Common myeloid progenitor, CD34-positive (primary cell): ENCODE data around the gene ITGB5.

Source experiments
- CTCF ChIA-PET: fragments of 350-600 bp; sonication (Branson Sonifier 250); formaldehyde crosslinking; loops from one replicate; lab custom pipeline; 2021; ENCODE audit warnings: antibody characterized with exemption; lab: Charles Lee
- POLR2A ChIA-PET: fragments of 350-600 bp; sonication (Branson Sonifier 250); formaldehyde crosslinking; loops from one replicate; lab custom pipeline; 2021; ENCODE audit warnings: antibody characterized with exemption; lab: Charles Lee
- DNase-seq, 3 donors: peaks; one replicate each; pipeline versions ENCODE4 v3.0.0 to v3.0.0-alpha.2; 2013
- H3K27ac ChIP-seq, 2 experiments: 1 replicate in 1 of 2; 2 replicates in 1 of 2; pipeline ENCODE4 v1.7.0; 2013; ENCODE audit warnings: inconsistent platforms in 2 of 2, low read length in 2 of 2, mild to moderate bottlenecking in 2 of 2, low read depth in 1 of 2, moderate library complexity in 1 of 2; ENCODE audit not compliant: severe bottlenecking in 2 of 2, insufficient read depth in 1 of 2, poor library complexity in 1 of 2
- H3K27me3 ChIP-seq, 5 experiments: replicated peaks in 2 of 5; 1 replicate in 3 of 5; 2 replicates in 2 of 5; pipeline versions ENCODE4 v1.6.1 to v1.7.0; 2013; ENCODE audit warnings: low read length in 4 of 5, mild to moderate bottlenecking in 2 of 5, moderate library complexity in 2 of 5, inconsistent platforms in 1 of 5; ENCODE audit not compliant: insufficient read depth in 5 of 5, control insufficient read depth in 4 of 5
- H3K36me3 ChIP-seq, 4 experiments: 1 replicate in 2 of 4; 2 replicates in 2 of 4; pipeline versions ENCODE4 v1.6.1 to v1.7.0; 2013; ENCODE audit warnings: low read length in 3 of 4, control low read depth in 1 of 4, mild to moderate bottlenecking in 1 of 4; ENCODE audit not compliant: control insufficient read depth in 4 of 4, insufficient read depth in 4 of 4
- H3K4me1 ChIP-seq, 4 experiments: 1 replicate in 3 of 4; 2 replicates in 1 of 4; pipeline versions ENCODE4 v1.6.1 to v1.7.1; 2013; ENCODE audit warnings: low read length in 3 of 4, mild to moderate bottlenecking in 3 of 4, control low read depth in 1 of 4, inconsistent platforms in 1 of 4, moderate library complexity in 1 of 4; ENCODE audit not compliant: control insufficient read depth in 4 of 4, insufficient read depth in 4 of 4; ENCODE audit errors: control extremely low read depth in 1 of 4
- H3K4me3 ChIP-seq, 7 experiments: 1 replicate in 4 of 7; 2 replicates in 3 of 7; pipeline versions ENCODE4 v1.5.1 to v1.7.0; 2013; ENCODE audit warnings: mild to moderate bottlenecking in 7 of 7, low read length in 6 of 7, moderate library complexity in 6 of 7, inconsistent platforms in 2 of 7, low read depth in 2 of 7, control low read depth in 1 of 7; ENCODE audit not compliant: insufficient read depth in 4 of 7, control insufficient read depth in 1 of 7; ENCODE audit errors: extremely low read depth in 1 of 7
- H3K9me3 ChIP-seq, 5 experiments: 1 replicate in 4 of 5; 2 replicates in 1 of 5; pipeline versions ENCODE4 v1.6.1 to v1.7.1; 2013; ENCODE audit warnings: low read length in 4 of 5, mild to moderate bottlenecking in 2 of 5, inconsistent platforms in 1 of 5, low read depth in 1 of 5, moderate library complexity in 1 of 5; ENCODE audit not compliant: control insufficient read depth in 4 of 5, insufficient read depth in 2 of 5; ENCODE audit errors: control extremely low read depth in 1 of 5
- WGBS: methylation state at CpG from one replicate; pipeline ENCODE4 v1.1.5; 2013; ENCODE audit not compliant: insufficient coverage; 5-methylcytosine and 5-hydroxymethylcytosine counted together

ITGB5 gene

DNA sequence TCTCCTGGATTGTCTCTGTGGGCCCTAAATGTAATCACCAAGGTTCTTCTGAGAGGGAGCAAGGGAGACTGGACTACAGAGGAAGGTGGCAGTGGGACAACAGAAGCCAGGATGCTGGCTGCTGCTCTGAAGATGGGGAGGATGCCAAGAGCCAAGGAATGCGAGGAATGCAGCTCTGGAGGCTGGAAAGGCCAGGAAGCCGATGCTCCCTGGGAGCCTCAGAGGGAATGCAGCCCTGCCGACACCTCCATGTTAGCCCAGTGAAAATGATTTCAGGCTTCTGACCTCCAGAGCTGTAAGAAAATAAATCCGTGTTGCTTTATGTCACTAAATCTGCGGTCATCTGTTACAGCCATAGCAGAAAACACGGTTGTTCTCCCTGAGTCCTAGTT lies 112.8 kb downstream of the ITGB5 start:
- Histone ChIP-seq H3K9me3 (no peaks in the 10 kb centered on the region), H3K36me3 (no peaks in the 10 kb centered on the region), H3K27ac (no peak overlapping the region), H3K4me3 (no peak overlapping the region), H3K4me1 (peaks cover 3 to 21% (median 10%) of the 10 kb centered on the region in 4 experiments), H3K27me3 (peaks cover 0 to 3% (median 0%) of the 10 kb centered on the region in 5 experiments)
- WGBS, result 99% methylated on average over 6 of the region's 6 CpGs
- no peak for DNase-seq
- ChIA-PET CTCF (interaction anchor here (1.0 to 1.8 kb wide), 3 partner anchors 13 to 127 kb away, joined by 3 to 9 read pairs (median 8); no protein-coding TSS in a partner anchor), POLR2A (no interaction called here)

DNA sequence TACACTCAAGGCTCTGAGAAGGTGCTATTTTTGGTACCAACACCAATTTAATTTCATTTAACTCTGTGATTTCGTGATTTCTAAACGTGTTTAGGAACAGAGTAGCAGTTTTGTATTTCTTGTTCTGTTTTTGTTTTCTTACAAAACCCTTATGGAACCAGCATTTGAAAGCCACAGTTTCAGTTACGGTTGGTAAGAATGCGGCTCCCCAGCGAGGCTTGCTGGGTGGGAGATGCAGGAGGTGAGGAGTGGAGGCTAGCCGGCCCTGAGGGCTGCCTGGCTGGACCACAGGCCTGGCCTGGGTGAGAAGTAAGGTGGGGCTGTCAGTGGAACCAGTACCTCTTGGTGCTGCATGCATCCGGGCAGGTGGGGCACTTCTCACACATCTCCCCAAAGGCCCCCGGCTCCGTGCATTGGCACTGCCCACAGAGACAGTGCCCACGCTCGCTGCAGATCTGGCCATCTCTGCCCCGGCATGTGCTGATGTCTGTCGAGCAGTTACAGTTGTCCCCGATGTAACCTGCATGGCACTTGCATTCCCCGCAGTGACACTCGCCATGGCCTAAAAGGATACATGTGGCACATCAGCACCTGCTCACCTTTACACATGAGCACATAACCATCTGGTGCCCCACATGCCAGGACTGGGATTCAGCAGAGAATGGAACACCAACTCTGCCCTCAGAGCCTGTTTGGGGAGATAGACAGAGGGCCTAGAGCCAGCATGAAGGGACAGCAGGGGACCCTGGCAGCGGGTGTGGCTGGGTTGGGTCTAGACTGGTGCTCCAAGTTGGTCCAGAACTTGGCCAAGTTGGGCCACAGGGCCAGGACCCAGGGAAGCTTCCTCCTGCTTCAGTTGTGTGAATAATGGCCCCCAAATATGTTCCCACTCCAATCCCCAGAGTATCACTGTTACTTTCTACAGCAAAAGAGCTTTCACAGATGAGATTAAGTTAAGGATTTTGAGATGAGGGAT lies 113.5 kb downstream of the ITGB5 start:
- 100% methylated on average over 10 of the region's 17 CpGs for WGBS
- no peak overlapping the region for H3K27ac ChIP-seq
- no peak overlapping the region for H3K4me3 ChIP-seq
- ChIA-PET CTCF (interaction anchor here (1.0 to 6.8 kb wide), 4 partner anchors 12 to 128 kb away, joined by 3 to 50 read pairs (median 8); no protein-coding TSS in a partner anchor), POLR2A (no interaction called here)
- H3K36me3 ChIP-seq, result no peaks in the 10 kb centered on the region
- H3K4me1 ChIP-seq, result peaks cover 3 to 21% (median 10%) of the 10 kb centered on the region in 4 experiments
- DNase-seq, result no peak
- no peaks in the 10 kb centered on the region for H3K9me3 ChIP-seq
- H3K27me3 ChIP-seq, result peaks cover 0 to 3% (median 0%) of the 10 kb centered on the region in 5 experiments

DNA sequence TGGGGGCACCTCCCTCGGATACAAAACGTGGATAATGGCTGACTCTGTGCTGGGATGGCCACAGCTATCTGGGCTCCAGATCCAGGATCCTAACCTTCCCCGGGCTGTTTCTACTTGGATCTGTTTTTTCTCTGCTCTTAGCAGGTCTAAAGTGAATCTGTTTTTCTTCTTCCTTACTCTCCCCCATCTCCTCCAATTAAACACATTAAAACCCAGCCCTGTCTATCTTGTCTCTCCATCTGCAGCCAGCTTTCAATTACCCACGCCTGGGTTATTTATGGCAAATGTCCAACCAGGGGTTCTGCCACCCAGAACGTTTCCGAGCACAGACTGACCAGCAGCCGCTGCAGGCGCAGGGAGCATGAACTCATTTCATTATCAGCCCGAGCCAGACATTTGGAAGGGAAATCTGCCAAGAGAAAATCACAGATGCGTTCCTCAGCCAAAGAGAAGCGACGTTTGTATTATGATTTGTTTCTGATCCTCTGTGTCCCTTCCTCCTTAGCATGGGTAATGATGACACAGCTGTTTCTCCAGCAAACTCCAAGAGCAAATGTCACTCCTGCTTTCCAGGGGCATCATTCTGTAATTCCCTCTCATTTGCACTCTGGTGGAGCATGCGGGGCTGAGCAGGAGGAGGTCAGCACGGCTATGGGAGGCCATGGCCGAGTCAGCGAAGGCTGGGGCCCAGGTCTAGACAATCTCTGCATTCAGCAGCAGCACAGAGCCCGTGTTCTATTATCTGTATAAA lies 114.9 kb downstream of the ITGB5 start:
- ChIA-PET POLR2A (interaction anchor here (0.6 to 0.9 kb wide), 3 partner anchors 21 to 322 kb away, joined by 3 read pairs; partner anchors contain the start of gene UMPS), CTCF (interaction anchor here (0.7 to 6.8 kb wide), 7 partner anchors 8 to 130 kb away, joined by 3 to 50 read pairs (median 12); no protein-coding TSS in a partner anchor)
- peaks cover 3 to 21% (median 10%) of the 10 kb centered on the region in 4 experiments for H3K4me1 ChIP-seq
- peaks cover 0 to 3% (median 2%) of the 10 kb centered on the region in 5 experiments for H3K27me3 ChIP-seq
- no peaks in the 10 kb centered on the region for H3K9me3 ChIP-seq
- no peaks in the 10 kb centered on the region for H3K36me3 ChIP-seq
- no peak overlapping the region for H3K27ac ChIP-seq
- peak; percentile 70 to 94 (median 93) for DNase-seq
- WGBS, result 10% methylated on average over 17 of the region's 17 CpGs
- peak overlapping the region in 2 of 7 experiments; percentile 2 to 35 for H3K4me3 ChIP-seq

DNA sequence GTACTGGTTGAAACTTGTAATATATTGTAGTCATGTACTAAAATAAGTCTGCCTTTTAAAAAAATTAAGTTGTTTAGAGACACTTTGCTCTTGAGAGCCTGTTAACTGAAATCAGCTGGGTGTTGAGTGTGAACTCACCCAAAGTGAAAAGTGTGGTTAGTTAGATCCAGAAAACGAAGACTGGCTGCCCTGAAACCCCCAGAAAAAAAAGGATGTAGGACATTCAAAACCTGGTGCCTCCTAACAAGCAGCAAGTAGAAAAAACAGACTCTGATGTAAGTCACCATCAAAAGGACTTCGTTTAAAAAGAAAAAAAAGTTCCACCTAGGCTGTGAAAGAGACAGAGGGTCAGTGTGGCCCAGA lies 116.1 kb downstream of the ITGB5 start:
- Histone ChIP-seq H3K4me1 (peaks cover 3 to 21% (median 10%) of the 10 kb centered on the region in 4 experiments), H3K27me3 (peaks cover 0 to 3% (median 2%) of the 10 kb centered on the region in 5 experiments), H3K9me3 (no peaks in the 10 kb centered on the region), H3K27ac (no peak overlapping the region), H3K36me3 (no peaks in the 10 kb centered on the region), H3K4me3 (no peak overlapping the region)
- 83% methylated on average over 2 of the region's 2 CpGs for WGBS
- DNase-seq, result no peak
- ChIA-PET POLR2A (no interaction called here), CTCF (interaction anchor here (0.6 to 6.8 kb wide), 9 partner anchors 9 to 131 kb away, joined by 3 to 50 read pairs (median 5); no protein-coding TSS in a partner anchor)

DNA sequence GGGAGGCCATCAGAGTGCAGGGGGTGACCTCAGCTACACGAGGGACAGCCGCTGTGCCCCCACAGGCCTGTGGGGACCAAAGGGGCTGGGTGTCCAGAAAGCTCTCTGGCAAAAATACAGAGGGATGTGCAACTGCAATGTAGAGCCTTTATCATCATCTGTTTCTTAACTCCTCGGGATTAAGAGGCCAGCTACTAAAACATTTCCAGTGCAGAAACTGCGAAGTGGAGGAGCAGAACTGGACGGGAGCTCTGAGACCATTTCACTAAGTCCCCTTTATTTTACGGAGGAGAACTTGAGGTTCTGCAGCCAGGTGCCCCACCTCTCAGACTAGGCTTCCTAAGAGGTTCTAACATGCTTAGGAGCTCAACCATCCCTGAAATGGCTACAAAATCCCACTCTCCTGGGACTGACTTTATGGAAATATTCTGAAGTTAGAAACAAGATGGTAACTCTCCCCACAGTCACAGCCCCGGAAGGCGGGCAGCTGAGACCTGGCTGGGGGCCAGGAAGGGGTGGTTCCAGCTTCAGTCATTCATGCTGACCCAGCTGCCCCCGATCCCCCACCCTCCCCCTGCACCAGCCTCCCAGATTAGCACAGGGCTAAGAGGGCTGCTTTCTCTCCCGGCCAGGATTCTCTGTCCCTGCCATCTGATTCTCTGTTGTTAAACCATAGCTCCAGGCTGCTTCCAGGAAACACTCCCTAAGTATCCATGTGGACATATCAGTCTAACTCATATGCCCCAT lies 116.7 kb downstream of the ITGB5 start:
- Histone ChIP-seq H3K9me3 (no peaks in the 10 kb centered on the region), H3K4me3 (no peak overlapping the region), H3K4me1 (peaks cover 3 to 21% (median 10%) of the 10 kb centered on the region in 4 experiments), H3K27ac (no peak overlapping the region), H3K36me3 (no peaks in the 10 kb centered on the region), H3K27me3 (peaks cover 0 to 3% (median 2%) of the 10 kb centered on the region in 5 experiments)
- POLR2A ChIA-PET, result no interaction called here
- 85% methylated on average over 8 of the region's 10 CpGs for WGBS
- DNase-seq, result no peak
- CTCF ChIA-PET, result interaction anchor here (0.6 to 6.8 kb wide), 9 partner anchors 10 to 132 kb away, joined by 3 to 50 read pairs (median 5); no protein-coding TSS in a partner anchor

DNA sequence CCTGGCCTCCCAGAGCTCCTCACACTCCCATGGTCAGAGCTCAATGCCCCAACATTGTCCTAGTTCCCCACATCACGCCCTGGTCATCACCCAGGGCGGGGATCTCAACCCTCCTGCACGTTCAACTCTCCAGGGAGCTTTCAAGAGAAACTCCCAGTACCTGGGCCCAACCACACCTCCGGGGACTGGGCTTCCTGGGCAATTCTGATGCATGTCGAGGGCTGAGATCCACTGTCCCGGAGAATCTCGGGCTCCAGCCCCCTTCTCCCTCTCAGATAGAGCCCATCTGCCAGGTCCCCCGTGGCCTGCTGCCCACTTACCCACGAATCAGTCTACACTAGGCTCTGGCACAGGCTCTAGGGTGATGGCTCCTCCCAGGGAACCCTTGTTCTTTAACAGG lies 117.7 kb downstream of the ITGB5 start:
- WGBS, result 100% methylated on average over 7 of the region's 9 CpGs

More for the DNA sequence above, 117.7 kb downstream of the ITGB5 start:
- Histone ChIP-seq H3K4me3 (no peak overlapping the region), H3K9me3 (no peaks in the 10 kb centered on the region), H3K27ac (no peak overlapping the region), H3K4me1 (peaks cover 3 to 21% (median 11%) of the 10 kb centered on the region in 4 experiments), H3K27me3 (peaks cover 0 to 3% (median 2%) of the 10 kb centered on the region in 5 experiments), H3K36me3 (no peaks in the 10 kb centered on the region)
- POLR2A ChIA-PET, result no interaction called here
- no peak for DNase-seq
- CTCF ChIA-PET, result interaction anchor here (1.0 to 6.8 kb wide), 9 partner anchors 9 to 145 kb away, joined by 3 to 50 read pairs (median 4); no protein-coding TSS in a partner anchor
